NCI-H82 treated with DMSO at 0.1 percent for 48 hours (cell line): ENCODE results near the gene USH1G.

Experiments
- DNase-seq: peaks from one replicate; lab custom pipeline; 2025; ENCODE audit not compliant: unreplicated experiment; lab: John Stamatoyannopoulos, UW

The USH1G gene

DNA sequence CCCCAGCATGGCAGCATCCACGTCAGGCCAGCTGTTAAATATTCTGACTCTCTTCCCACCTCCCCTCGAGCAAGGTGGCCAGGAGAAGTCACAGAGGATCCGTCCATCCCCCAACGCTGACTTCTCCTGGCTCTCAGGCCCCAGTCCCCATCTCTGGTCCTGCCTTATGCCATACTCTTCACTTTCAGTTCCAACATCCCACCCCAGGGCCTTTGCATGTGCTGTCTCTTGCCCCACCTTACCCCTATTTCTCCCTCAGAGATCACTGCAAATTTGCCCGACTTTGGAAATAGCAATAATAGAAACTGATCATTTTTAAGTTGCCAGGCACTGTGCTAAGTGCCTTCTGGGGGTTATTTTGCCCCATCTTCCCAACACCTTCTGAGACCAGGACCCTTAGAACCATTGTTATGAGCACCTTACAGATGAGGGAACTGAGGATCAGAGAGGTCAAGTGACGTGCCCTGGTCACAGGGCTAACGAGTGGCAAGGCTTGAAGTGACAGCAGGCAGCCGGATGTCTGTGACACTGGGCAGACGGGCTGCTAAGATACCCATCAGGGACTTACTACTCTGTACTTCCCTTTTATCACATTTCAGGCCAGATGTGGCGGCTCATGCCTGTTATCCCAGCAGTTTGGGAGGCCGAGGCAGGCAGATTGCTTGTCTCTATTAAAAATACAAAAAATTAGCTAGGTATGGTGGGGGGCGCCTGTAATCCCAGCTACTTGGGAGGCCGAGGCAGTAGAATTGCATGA is 31.8 kb upstream of the USH1G start:
- no peak for DNase-seq

DNA sequence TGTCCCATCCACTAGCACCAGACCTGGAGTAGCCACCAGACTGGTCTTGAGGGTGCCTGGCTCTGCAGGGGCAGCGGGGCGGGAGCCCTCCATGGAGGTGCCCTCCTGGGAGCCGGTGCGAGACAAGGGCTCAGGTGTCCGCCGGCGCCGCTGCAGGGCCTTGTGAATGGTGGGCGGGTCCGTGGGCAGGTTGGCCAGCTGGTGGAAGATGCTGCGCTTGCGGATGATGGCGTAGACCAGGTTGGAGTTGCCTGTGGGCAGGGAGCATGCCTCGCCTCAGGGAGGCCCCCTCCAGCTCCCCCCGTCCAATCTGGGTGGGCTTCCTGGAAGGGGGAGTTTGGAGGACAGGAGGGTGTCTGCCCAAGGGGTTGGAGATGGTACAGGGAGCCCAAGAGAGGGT is 31.1 kb upstream of the USH1G start:
- no peak for DNase-seq

DNA sequence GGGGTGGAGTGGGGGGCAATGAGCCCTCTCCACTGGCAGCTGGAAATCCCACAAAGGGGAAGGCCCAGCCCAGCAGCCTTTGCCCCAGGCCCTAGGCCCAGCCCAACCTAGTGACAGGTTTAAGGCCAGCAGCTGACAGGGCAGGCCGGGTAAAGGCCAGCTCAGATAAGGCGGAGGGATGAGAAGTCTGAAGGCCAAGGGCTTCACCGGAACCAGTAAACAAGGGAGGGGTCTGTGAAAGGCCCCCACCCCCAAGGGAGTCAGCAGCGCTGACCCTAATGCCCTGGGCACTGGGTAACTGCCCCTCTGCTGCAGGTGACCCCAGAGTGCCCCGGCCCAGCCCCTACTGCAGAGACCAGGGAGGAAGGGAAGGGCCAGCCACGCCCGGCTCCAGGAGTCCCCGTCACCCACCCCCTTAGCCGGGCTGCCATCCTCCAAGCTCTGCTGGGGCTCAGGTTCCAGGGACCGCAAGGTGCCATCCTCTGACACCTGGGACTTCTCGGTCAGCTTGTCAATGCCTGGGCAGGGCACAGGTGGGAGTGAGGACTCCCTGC is 30.2 kb upstream of the USH1G start:
- DNase-seq: no peak

DNA sequence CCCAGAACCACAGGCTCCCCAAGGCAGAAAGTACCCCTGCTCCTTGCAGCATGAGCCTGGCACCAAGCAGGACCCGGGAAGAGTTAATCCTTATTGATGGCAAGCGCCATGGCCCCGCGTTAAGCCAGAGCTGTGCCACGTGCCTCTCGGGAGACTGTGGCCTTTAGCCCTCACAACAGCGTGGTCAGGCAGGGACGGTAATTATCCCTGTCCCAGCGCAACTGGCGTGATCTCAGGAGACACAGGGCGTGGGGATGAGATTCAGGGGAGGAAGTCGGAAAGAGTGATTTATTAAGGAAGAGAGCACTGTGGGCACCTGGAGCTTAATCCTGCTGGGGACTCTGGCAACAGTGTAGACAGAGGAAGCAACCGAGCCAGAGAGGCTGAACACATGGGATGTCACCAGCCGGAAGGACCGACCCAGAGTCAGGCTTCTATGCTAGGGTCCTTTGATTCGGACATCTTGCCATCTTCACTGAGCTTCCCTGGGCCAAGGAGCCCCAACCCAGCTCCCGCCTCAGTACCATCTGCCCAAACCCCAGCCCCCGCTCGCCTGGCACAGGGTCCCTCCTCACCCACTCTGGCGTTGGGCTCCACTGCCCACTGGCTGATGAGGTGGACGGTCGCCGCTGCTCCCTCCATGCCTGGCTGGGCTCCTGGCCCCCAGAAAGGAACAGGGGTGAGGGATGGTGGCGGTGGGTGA is 29.5 kb upstream of the USH1G start:
- no peak for DNase-seq

DNA sequence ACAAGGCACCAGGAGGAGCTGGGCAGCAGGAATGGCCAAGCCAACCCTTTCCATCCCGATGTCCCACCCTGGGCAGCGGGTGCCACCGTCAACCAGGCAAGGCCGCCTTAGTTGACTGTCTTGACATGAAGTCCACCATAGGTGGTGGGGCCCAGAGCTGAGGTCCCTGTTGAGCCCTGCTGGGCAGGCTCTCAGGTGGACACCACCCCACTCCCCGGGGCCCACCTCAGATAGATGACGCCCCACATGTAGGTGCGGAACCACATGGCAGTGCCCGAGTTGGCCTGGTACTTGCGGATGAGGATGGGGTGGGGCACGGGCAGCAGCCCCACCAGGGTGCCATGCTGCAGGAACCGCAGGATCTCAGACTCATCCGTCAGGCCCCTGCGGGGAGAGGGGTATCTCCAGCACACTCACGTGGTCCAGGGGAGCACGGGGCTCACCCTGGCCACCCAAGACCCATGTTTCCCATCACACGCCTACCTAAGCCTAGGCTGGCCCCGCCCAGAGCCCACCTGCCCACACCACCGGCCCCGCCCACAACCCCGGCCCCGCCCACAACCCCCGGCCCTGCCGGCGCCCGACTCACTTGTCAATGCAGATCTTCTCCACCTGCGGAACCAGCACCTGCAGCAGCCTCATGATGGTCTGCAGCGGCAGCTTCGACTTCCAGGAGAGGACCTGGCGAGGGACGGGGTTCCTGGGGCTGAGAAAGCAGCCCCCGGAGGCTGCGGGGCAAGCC is 28.8 kb upstream of the USH1G start:
- DNase-seq: no peak

DNA sequence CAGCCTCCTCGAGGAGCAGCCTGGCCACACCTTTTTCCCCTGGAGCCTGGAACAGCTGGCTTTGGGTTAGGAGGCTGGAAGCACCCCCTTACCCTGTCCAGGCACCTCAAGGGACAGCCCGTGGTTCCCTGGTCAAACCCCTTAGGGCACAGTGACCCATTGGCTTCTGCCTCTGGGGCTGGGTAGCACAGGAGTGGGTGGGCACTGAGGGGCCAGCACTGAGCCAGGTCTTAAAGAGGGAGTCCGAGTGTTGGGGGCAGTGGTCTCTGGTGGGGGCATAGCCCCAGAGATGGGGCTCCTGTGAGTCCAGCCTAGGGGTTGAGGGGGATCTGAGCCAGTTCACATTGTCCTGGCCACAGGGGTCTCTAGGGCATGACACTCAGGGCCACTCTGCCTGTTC is 28.0 kb upstream of the USH1G start:
- DNase-seq: no peak

DNA sequence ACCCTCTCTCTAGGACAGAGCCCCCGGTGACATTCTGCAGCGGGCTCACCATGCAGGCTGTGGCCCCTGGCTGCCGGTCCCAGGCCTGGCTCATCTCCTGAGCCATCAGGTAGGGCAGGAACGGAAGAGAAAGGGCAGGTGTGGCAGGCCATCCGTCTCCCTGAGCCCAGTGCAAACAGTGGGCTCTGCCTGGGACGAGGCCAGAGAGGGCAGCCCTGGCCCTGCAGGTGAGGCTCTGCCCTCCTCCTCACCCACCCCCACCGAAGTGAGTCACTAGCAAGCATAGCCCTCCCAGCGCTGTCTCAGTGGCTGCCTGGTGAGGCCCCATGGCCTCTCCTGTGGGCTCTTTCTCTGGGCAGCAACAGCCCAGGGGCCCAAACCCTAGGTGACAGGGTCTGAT is 27.2 kb upstream of the USH1G start:
- no peak for DNase-seq

DNA sequence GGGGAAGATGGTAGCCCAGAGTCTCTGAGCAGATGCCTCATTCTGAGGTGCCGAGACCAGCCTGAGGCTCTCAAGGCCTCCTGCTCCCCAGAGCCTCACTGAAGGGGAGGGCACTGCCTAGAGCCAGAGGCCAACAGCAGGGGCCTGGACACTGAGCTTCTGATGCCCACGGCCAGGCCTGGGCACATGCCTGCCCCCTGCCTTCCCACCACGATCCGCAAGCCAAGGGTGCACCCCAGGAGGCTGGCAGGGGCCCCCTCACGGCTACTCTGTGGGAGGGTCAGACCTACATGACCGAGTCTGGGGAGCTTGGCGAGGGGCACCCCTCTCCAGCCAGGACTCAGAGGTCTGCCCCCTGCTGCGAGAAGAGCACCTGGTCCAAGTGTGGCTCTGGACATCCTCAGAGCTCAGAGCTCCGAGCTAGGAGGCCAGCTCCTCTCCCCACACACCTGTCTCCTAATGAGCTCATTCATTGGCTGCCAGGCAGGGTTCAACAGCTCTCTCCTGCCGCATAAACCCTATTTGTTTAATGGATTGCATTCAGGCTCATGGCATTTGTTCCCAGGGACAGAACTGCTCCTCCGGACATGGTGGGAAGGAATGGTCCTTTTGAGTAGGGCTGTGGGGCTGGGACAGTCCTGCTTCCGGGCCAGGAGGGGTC is 26.5 kb upstream of the USH1G start:
- DNase-seq: no peak

DNA sequence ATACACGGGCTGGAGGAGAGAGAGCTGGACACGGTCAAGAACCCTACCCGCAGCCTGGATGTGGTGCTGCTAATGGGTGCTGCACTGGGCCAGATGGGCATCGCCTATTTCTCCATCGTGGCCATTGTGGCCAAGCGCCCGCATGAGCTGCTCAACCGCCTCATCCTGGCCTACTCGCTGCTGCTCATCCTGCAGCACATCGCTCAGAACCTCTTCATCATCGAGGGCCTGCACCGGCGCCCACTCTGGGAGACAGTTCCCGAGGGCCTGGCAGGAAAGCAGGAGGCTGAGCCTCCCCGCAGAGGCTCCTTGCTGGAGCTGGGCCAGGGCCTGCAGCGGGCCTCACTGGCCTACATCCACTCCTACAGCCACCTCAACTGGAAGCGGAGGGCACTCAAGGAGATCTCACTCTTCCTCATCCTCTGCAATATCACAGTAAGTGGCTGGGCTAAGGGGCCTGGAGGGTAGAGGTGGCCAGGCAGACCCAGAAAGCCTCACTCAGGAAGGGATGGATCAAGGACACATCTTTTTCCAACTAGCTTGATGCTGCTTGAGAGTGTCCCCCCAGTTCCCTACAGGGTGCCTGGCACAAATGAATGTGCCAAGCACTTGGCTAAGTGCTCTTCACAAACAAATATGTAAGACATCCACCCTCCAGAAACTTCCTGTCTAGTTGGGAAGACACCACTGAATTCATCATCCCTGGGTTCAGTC is 24.1 kb upstream of the USH1G start:
- no peak for DNase-seq

DNA sequence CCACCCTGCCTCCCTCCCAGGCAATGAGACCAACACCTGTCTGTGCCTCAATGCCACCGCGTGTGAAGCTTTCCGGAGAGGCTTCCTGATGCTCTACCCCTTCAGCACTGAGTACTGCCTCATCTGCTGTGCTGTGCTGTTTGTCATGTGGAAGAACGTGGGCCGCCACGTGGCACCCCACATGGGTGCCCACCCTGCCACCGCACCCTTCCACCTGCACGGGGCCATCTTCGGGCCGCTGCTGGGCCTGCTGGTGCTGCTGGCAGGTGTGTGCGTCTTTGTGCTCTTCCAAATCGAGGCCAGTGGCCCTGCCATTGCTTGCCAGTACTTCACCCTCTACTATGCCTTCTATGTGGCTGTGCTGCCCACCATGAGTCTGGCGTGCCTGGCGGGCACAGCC is 23.6 kb upstream of the USH1G start:
- DNase-seq: no peak

DNA sequence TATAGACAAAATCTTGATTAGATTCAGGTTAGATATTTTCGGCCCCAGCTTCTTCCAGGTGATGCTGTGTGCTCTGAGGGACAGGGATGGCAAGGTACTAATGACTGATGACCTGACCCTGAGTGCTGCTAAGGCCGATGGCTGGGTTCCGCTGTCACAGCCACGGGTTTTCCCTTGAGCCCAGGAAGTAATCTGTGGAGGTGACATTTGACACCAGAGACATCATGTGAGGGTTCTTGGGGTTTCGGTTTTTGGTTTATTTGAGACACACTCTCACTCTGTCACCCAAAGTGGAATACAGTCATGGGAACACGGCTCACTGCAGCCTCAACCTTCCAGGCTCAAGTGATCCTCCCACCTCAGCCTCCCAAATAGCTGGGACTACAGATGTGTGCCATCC is 22.5 kb upstream of the USH1G start:
- no peak for DNase-seq

DNA sequence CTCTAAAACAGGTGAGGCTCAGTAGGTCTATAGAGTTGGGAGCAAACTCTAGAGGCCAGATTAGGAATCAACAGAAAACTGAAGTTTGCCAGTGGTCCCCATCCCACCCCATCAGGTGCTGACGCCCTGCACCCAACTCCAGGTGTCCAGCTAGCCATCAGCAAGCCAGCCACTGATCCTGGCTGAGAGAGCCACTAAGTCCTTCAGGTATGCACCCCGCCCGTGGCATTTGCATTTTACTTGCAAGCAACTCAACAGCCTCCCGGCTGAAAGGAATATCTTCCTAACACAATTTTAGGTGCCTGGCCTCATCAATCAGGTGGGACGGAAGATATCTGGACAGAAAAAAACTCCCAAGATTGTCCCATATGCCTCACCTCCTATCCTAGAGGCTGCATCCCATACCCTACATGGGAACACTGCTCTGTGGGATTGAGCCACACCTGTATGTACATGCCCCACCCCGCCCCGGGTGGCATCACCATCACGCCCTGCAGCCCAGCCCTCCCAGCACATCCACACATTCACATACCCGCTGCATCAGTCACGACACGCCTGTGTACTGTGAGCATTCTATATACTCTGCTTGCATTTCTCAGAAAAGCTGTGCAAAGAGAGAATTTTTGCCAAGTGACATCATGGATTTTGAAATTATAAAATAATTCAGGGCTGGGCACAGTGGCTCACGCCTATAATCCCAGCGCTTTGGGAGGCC is 20.9 kb upstream of the USH1G start:
- no peak for DNase-seq

DNA sequence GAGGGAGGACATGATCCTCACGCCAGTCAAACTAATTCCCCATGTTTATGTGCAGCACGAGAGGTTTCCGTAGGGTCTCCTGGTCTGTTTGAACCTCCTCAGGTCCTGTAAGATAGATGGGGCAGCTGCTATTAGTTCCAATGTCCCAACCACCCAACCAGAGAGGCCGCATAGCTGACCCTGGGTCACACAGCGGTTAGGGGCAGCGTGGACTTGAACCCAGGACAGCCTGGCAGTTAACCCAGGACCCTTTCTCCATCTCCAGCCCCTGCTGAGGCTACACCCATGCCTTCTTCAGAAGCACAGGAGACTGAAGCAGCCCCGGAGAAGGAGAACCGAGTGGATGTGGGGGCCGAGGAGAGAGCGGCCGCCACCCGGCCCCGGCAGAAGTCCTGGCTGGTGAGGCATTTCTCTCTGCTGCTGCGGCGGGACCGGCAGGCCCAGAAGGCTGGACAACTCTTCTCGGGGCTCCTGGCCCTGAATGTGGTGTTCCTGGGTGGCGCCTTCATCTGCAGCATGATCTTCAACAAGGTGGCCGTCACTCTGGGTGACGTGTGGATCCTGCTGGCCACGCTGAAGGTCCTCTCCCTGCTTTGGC is 18.2 kb upstream of the USH1G start:
- DNase-seq: no peak

DNA sequence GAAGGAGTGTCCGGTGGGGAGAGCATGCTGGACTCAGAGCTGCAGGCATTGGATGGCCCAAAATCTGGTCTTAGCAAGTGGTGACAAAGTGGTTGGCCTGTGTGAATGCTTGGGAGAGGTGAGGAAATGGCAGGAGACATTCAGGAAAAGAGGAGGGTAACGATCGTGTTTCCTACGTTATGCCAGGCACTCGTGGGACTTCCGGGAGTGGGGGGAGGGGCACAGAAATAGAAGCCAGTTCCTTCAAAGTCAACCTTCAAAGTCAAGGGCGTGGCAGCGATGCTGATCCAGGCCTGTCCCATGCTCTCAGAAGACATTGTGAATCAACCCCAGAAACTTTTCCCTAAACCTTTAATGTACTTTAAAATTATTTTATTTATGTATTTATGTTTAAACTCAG is 16.5 kb upstream of the USH1G start:
- no peak for DNase-seq

DNA sequence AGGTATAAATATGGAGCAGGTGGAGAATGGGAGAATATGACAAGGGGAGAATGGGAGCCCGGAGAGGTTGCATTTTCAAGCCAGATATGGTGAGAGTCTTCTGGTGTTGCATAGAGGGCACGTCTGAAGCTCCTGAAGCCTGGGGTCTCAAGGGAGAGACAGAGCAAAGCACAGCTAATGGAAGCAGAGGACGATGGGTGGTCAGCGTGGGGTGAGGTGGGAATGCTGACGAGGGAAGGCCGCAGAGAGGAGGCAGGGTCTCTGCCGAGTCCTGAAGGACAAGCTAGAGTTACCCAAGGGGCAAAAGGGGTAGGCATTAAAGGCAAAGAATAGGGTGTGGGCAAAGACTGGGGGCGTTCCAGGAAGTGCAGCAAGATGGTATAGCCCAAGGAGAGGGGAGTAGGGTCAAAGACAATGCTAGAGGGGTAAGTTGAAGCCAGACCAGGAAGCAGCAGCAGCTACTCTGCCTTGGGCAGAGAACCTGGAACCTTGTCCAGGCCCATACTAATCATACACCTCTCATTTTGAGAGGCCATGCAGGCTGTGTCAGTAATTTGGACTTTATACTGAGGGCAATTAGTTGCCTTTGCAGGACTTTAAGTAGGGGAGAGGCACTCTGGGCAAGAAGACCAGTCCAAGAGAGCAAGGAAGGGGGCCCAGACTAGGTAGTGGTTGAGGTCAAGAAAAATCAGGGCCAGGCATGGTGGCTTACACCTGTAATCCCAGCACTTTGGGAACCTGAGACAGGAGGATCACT is 15.3 kb upstream of the USH1G start:
- no peak for DNase-seq

DNA sequence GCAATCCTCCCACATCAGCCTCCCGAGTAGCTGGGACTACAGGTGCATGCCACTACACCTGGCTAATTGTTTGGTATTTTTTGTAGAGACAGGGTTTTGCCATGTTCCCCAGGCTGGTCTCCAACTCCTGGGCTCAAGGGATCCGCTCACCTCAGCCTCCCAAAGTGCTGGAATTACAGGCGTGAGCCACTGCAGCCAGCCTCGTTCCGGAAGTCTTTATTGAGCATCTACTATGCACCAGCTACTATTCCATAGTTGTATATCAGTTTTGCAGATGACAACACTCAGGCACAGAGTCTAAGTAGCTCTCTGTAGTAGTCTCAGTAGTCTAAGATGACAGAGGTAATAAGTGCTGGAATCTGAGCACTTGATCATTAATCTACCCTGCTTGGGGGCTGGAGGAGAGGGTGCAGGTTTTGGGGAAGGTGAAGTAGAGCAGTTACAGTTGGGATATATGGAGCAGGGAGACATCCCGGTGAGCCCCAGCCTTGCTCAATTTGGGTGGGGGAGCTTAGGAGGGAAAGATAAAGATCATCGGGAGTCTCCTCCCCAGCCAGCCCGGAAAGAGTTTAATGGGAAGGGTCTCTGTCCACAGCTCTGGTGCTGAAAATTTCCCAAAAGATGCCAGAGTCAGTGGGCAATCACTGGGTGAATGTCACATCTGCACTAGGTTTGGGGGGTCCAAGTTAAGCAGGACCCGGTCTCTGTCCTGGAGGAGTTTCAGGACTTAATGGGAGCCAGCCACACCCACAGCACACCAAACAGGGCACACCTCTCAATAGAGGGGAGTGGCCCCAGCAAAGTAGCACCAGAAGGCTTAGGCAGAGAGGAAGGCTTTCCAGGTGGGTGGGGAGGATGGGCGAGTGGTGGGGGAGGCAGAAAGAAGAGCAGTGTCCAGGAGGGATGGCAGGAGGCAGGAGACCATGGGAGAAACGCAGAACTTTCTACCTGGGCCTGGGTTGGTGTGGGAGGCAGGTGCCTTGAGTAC is 14.3 kb upstream of the USH1G start:
- peak; percentile 12 for DNase-seq

DNA sequence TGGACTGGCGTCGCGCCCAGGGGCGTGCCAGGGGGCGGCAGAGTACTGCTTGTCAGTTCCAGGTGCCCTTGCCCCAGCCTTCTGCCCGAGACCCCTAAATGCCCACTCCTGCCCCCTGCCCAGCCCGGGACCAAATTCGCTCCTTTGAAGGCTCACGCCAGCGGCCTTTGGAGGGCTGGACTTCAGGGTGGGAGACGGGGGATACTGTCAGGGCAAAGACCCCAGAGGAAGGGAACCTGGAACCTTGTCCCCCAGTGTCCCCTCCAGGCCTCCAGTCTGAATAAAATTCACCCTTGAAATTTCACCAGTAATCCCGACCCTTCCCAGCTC is 13.4 kb upstream of the USH1G start:
- DNase-seq: no peak
